Measurements from ENCODE around the gene SLC1A1. TPM values are rescaled to one million over a fixed set of nuclear protein-coding genes. Genes with fewer than 3 reads are reported as not detected.

The SLC1A1 gene
- total and polyA plus RNA-seq, 8 donors, result 3.0 to 46.6 (median 6.3) TPM

- H3K27ac ChIP-seq, result no peak overlapping the region
- DNase-seq (no peak), ATAC-seq (peak; percentile 24)
- H3K4me3 ChIP-seq, result no peak overlapping the region
- no peak for TF ChIP-seq CTCF (IDR thresholded peaks at IDR 0.05)
- intact Hi-C loops (cut with DNase I), result no loop called here
- peaks cover 0 to 5% of the 10 kb centered on the region in 2 donors for H3K36me3 ChIP-seq
- peaks cover 5 to 6% of the 10 kb centered on the region in 2 donors for H3K4me1 ChIP-seq
- no peaks in the 10 kb centered on the region for H3K27me3 ChIP-seq
- no peaks in the 10 kb centered on the region for H3K9me3 ChIP-seq
Measured at GRCh38 chr9:4588721-4589120, 98.5 kb downstream of the SLC1A1 start.

GRCh38 chr9:4590430-4591122, 100.3 kb downstream of the SLC1A1 start:
- peak in 1 of 4 donors; percentile 33 for DNase-seq
- Histone ChIP-seq H3K9me3 (no peaks in the 10 kb centered on the region), H3K27ac (no peak overlapping the region), H3K27me3 (no peaks in the 10 kb centered on the region), H3K36me3 (no peaks in the 10 kb centered on the region), H3K4me1 (peaks cover 5 to 6% of the 10 kb centered on the region in 2 donors), H3K4me3 (no peak overlapping the region)
- peak; percentile 61 for ATAC-seq
- TF ChIP-seq CTCF (IDR thresholded peaks at IDR 0.05), result no peak
- intact Hi-C loops (cut with DNase I), result no loop called here

- Histone ChIP-seq H3K27ac (no peak overlapping the region), H3K4me3 (no peak overlapping the region), H3K36me3 (no peaks in the 10 kb centered on the region), H3K9me3 (no peaks in the 10 kb centered on the region), H3K4me1 (peaks cover 5 to 6% of the 10 kb centered on the region in 2 donors), H3K27me3 (no peaks in the 10 kb centered on the region)
- ATAC-seq, result peak; percentile 74
- intact Hi-C loops (cut with DNase I), result no loop called here
- no peak for TF ChIP-seq CTCF (IDR thresholded peaks at IDR 0.05)
- DNase-seq, result peak in 1 of 4 donors; percentile 57
Measured at GRCh38 chr9:4591123-4591500, 100.8 kb downstream of the SLC1A1 start.

GRCh38 chr9:4592295-4592694, 102.0 kb downstream of the SLC1A1 start:
- Histone ChIP-seq H3K9me3 (no peaks in the 10 kb centered on the region), H3K4me1 (peaks cover 5 to 10% of the 10 kb centered on the region in 2 donors), H3K36me3 (no peaks in the 10 kb centered on the region), H3K27me3 (no peaks in the 10 kb centered on the region), H3K27ac (no peak overlapping the region), H3K4me3 (no peak overlapping the region)
- DNase-seq (no peak), ATAC-seq (no peak)
- no peak for TF ChIP-seq CTCF (IDR thresholded peaks at IDR 0.05)
- intact Hi-C loops (cut with DNase I), result no loop called here

- TF ChIP-seq CTCF (IDR thresholded peaks at IDR 0.05), result no peak
- intact Hi-C loops (cut with DNase I), result no loop called here
Measured at GRCh38 chr9:4592886-4593285, 102.6 kb downstream of the SLC1A1 start.

More at GRCh38 chr9:4592886-4593285, 102.6 kb downstream of the SLC1A1 start:
- H3K36me3 ChIP-seq, result no peaks in the 10 kb centered on the region
- H3K9me3 ChIP-seq, result no peaks in the 10 kb centered on the region
- DNase-seq (no peak), ATAC-seq (no peak)
- H3K4me3 ChIP-seq, result no peak overlapping the region
- no peak overlapping the region for H3K27ac ChIP-seq
- H3K4me1 ChIP-seq, result peaks cover 5 to 10% of the 10 kb centered on the region in 2 donors
- H3K27me3 ChIP-seq, result no peaks in the 10 kb centered on the region

All from left lung (tissue), 10 donors.